SU-DHL-6 (cell line): Measurements from ENCODE around the gene DSP.

Source experiments
- EZH2phosphoT487 ChIP-seq: fragments of 200-600 bp; sonication (generic), shearing (Covaris generic); conservative IDR thresholded peaks from 2 replicates; pipeline ENCODE4 v1.6.1; 2018; ENCODE audit warnings: mild to moderate bottlenecking, antibody characterized with exemption, low read length, moderate library complexity, mixed read lengths
- TF ChIP-seq, protein P1 (sequence below): fragments of 200-600 bp; sonication (generic); IDR thresholded peaks from one replicate; pipeline ENCODE4 v1.5.1; 2017; ENCODE audit warnings: antibody characterized with exemption, mild to moderate bottlenecking, low read length, moderate library complexity; ENCODE audit not compliant: insufficient read depth, poor library complexity, severe bottlenecking

DNA sequence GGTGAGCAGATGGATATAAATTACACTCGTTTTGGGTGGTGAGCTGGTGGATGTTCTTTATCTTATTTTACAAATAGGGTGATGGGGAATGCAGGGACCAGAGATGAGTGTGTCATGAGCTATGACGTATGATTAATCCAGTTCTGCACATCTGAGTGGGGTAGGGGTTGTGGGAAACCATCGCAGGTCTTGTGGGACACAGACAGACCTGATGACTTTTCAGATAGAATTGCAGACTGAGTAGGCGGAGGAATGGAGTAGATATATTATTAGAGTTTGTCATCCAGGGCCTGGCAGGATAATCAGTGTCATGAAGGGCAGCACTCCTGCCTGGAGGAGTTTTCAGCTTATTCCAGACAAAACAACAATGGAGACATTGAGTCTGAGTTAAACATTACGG, 12.9 kb upstream of the DSP start:
- TF ChIP-seq, protein P1, sequence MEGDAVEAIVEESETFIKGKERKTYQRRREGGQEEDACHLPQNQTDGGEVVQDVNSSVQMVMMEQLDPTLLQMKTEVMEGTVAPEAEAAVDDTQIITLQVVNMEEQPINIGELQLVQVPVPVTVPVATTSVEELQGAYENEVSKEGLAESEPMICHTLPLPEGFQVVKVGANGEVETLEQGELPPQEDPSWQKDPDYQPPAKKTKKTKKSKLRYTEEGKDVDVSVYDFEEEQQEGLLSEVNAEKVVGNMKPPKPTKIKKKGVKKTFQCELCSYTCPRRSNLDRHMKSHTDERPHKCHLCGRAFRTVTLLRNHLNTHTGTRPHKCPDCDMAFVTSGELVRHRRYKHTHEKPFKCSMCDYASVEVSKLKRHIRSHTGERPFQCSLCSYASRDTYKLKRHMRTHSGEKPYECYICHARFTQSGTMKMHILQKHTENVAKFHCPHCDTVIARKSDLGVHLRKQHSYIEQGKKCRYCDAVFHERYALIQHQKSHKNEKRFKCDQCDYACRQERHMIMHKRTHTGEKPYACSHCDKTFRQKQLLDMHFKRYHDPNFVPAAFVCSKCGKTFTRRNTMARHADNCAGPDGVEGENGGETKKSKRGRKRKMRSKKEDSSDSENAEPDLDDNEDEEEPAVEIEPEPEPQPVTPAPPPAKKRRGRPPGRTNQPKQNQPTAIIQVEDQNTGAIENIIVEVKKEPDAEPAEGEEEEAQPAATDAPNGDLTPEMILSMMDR, result no peak
- no peak for TF ChIP-seq EZH2phosphoT487
